H54 (cell line): ENCODE measurements around the gene LTBP1.

ENCODE experiments used
- DNase-seq: peaks from one replicate; pipeline ENCODE4 v3.0.0; 2011; ENCODE audit warnings: low spot score, mixed read lengths; ENCODE audit not compliant: insufficient read length
- FAIRE-seq: peaks from 3 replicates; lab custom pipeline; 2011; peaks lifted over from hg19 to GRCh38; lab: Jason Lieb, UNC
- POLR2A ChIP-seq: IDR thresholded peaks from 2 replicates; pipeline ENCODE4 v1.6.1; 2011; ENCODE audit warnings: low read depth, mild to moderate bottlenecking, low read length

The LTBP1 gene

DNA sequence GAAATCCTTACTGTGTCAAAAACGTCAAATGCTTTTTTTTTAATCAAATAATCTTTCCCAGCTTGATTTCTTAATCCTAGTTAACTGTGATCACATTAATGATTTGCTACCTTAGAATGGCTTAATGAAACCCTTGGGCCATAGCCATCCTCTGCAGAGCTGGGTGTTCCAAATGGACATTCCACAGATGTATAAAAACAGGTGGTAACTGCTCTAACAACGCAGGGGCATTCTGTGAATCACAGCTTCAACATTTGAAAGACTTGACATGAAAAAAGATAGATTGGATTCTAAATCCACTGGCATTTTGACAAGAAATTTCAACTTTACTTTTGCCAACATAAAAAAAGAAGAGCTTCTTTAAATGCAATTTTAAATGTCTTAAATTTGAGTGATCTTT, 459.9 kb downstream of the LTBP1 start:
- no peak for FAIRE-seq
- no peak for DNase-seq
- no peak for TF ChIP-seq POLR2A

GRCh38 chr2:33408109-33408508, 461.4 kb downstream of the LTBP1 start:
- no peak for FAIRE-seq

DNA sequence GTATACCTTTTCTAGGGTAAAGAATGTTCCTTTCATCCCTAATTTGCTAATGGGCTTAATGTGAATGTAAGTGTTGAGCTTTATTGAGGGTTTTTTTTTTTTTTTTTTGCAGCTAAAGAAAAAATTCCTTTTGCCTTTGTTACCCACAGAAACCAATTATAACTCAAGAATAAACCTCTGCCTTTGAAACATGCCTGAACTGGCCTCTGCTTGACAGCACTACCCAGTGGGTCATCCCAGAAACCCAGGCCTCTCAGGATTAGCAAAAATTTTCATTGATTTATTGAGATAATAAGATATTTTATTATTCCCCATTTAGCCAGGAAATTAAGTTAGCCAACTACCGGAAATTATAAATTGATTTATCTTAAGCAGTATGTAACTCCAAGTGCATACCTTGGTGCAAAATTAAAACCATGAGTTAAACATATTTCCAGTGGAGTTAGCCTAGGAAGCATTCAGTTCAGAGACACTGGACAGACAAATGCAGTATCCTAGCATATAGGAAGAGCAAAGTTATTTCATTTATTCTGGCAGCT, 462.7 kb downstream of the LTBP1 start:
- no peak for DNase-seq
- FAIRE-seq, result no peak
- no peak for TF ChIP-seq POLR2A

More at GRCh38 chr2:33408109-33408508, 461.4 kb downstream of the LTBP1 start:
- no peak for DNase-seq
- TF ChIP-seq POLR2A, result no peak

DNA sequence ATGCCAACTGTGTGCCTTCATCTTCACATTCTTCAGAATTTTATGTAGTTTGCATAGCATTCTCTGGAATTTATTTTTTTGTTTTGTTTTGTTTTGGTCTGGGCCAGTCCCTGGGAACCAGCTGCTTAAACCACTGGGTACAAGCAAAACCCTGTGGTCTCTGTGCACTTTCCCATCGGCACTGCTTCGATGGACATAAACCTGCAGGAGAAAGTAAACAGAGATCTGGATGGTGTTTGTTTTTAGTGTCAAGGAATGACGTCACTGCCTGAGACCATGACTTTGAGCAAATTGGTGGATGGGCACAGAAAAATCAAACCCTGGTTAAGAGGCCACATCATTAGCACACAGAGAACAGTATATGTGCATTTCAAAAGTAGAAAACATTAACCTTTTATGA, 465.0 kb downstream of the LTBP1 start:
- DNase-seq, result no peak
- FAIRE-seq, result no peak
- TF ChIP-seq POLR2A, result no peak

GRCh38 chr2:33412920-33413319, 466.2 kb downstream of the LTBP1 start:
- no peak for TF ChIP-seq POLR2A
- DNase-seq (peak; percentile 26), FAIRE-seq (peak; percentile 79)

GRCh38 chr2:33419581-33420200, 472.9 kb downstream of the LTBP1 start:
- DNase-seq (no peak), FAIRE-seq (no peak)
- no peak for TF ChIP-seq POLR2A

DNA sequence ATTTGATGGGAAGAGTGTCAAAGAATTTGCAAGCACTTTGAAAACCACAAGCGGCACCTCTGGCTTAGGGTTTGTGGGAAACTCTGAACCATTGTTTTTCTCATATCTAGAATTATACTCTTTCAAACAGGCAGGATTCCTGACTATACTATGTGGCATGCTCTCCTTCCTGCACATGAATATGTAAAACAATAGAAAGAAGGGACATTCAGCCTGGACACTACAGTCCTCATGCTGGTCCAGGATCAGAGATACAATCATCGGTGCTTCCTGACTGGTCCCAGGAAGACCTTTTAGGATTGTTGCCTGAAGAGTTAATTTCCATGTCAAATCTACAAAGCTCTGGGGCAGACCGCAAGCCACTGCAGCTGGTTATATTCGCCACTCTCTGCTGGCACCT, 474.0 kb downstream of the LTBP1 start:
- no peak for TF ChIP-seq POLR2A
- DNase-seq (no peak), FAIRE-seq (no peak)

DNA sequence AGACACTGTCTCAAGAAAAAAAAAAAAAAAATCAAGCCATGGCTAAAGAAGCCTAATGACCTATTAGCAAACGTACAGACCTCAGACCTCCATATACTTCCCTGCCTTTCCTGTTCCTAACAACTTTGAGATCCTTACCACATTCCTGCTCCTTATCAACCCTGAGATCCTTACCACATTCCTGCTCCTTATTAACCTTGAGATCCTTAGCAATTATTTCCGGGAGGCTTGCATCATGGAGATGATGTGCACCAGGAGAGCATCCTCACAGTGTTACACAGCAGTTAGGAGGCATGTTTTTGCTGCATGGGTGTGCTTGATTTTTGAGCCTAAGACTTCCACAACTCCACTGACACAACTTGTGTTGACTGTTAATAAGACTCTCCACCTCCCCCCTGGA, 475.1 kb downstream of the LTBP1 start:
- no peak for TF ChIP-seq POLR2A
- no peak for FAIRE-seq
- DNase-seq, result no peak

DNA sequence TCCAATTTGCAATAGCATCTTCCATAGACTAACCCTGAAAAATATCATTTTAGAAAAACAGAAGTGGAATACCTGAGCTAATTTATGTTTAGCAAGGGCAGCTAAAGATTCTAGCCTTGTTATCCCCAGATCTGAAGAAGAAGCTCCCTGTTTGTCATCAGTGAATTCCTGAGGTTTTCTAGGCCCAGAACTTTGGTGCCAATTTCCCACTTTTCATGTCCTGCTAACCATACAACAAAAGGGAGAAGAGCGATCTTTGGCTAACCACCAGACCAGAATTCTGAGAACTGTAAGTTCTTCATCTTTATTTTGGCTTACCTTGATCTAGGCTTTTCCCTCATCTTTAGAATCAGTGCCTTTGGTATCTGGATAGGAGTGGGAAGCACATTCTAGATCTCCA, 478.4 kb downstream of the LTBP1 start:
- FAIRE-seq (no peak), DNase-seq (no peak)
- TF ChIP-seq POLR2A, result no peak

GRCh38 chr2:33425586-33426031, 478.9 kb downstream of the LTBP1 start:
- TF ChIP-seq POLR2A, result no peak
- FAIRE-seq (no peak), DNase-seq (peak; percentile 19)

DNA sequence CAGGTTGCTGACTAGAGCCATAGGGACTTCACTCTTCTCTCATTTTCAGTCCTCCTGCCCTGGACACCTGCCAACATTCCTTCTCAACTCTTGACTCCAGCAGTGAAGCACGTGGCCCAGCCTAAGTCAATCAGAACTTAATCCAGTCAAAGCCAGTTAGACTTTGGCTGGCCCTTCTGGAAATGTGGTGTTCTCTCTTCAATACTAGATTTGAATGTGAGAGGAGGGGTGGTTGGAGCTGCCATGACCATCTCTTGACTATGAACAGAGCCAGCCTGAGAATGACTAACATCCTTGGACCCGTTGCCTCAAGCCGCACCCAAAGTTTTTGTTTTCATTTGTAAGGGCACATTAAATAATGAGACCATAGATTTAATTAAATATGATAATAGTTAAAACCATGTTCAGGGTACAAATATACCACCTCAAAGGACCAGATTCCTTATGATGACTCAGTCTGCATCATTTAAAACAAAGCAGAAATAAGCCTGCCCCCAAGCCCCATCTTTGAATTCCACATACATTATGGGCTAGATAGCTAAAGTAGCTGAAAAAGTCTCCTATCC, 480.0 kb downstream of the LTBP1 start:
- DNase-seq (no peak), FAIRE-seq (no peak)
- no peak for TF ChIP-seq POLR2A

- no peak for DNase-seq
- no peak for TF ChIP-seq POLR2A
- FAIRE-seq, result no peak
Observed at GRCh38 chr2:33430077-33430476, 483.3 kb downstream of the LTBP1 start.

DNA sequence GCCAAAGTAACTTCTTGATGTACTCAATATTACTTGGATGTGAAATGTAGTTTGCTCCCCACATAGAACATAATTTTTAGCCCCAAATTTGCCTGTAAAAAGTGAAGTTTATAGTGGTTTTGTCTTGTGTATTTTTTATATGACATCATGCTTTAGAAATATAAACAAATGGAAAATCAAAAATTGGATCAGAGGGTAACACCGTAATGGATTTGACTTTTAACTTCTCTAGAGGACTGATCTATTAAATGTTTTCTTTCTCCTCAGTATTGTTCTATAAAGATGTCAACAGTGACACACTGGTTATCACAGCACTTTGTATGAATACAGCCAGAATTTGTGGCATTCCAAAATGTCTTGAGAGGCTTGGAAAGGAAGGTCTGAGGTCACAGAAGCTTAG, 484.1 kb downstream of the LTBP1 start:
- no peak for FAIRE-seq

GRCh38 chr2:33432871-33433270, 486.1 kb downstream of the LTBP1 start:
- TF ChIP-seq POLR2A, result no peak
- DNase-seq (no peak), FAIRE-seq (no peak)

More for the DNA sequence above, 484.1 kb downstream of the LTBP1 start:
- no peak for TF ChIP-seq POLR2A
- DNase-seq, result no peak
